Lung (tissue), 12 donors: ENCODE measurements around the gene ADGRG2. TPM values are rescaled to one million over a fixed set of nuclear protein-coding genes. Genes with fewer than 3 reads are reported as not detected.

ENCODE experiments used
- ATAC-seq: fragments of 200-7000 bp; cut with Tn5 transposase; one replicate; pipeline ENCODE4 v1.9.1; 2020; ENCODE audit warnings: moderate number of reproducible peaks; ENCODE audit not compliant: insufficient read depth, low FRiP score
- DNase-seq, 3 donors: peaks; one replicate each; pipeline ENCODE4 v3.0.0-alpha.2; 2013 to 2017
- H3K27ac ChIP-seq, 2 donors: one replicate each; pipeline ENCODE4 v1.5.1; 2013; ENCODE audit warnings: mild to moderate bottlenecking in 2 of 2, moderate library complexity in 2 of 2, control low read depth in 1 of 2, inconsistent platforms in 1 of 2, low read depth in 1 of 2, low read length in 1 of 2
- H3K27me3 ChIP-seq, 3 donors: one replicate each; pipeline ENCODE4 v1.5.1; 2013; ENCODE audit warnings: low read length in 2 of 3; ENCODE audit not compliant: control insufficient read depth in 3 of 3, insufficient read depth in 3 of 3
- H3K36me3 ChIP-seq, 4 donors: one replicate each; pipeline ENCODE4 v1.5.1; 2013; ENCODE audit warnings: low read length in 4 of 4, mild to moderate bottlenecking in 1 of 4, moderate library complexity in 1 of 4; ENCODE audit not compliant: control insufficient read depth in 4 of 4, insufficient read depth in 4 of 4
- H3K4me1 ChIP-seq, 5 donors: one replicate each; pipeline ENCODE4 v1.5.1; 2013; ENCODE audit warnings: low read length in 5 of 5, mild to moderate bottlenecking in 2 of 5, moderate library complexity in 1 of 5; ENCODE audit not compliant: control insufficient read depth in 5 of 5, insufficient read depth in 5 of 5
- H3K4me3 ChIP-seq: one replicate; pipeline ENCODE4 v1.5.1; 2013; ENCODE audit warnings: mild to moderate bottlenecking, control low read depth, moderate library complexity
- H3K9ac ChIP-seq, 2 donors: one replicate each; pipeline ENCODE4 v1.5.1; 2013; ENCODE audit warnings: low read length in 2 of 2, control low read depth in 1 of 2; ENCODE audit not compliant: insufficient read depth in 1 of 2
- H3K9me3 ChIP-seq, 4 donors: one replicate each; pipeline ENCODE4 v1.5.1; 2013; ENCODE audit warnings: low read length in 3 of 4, mild to moderate bottlenecking in 1 of 4, moderate library complexity in 1 of 4; ENCODE audit not compliant: control insufficient read depth in 4 of 4, insufficient read depth in 3 of 4
- WGBS, 2 donors: extraction: QIAGEN DNeasy Blood & Tissue Kit; methylation state at CpG; one replicate each; pipeline ENCODE4 v1.1.7; 2013; 5-methylcytosine and 5-hydroxymethylcytosine counted together
- polyA plus RNA-seq, 2 donors: library from polyadenylated mRNA; stranded (reverse); fragments of 200-250 nt; gene quantifications; one replicate each; pipeline ENCODE4 v1.2.1, GENCODE V29; 2013
- total RNA-seq, 2 donors: library from RNA; depleted of rRNA in 1 of 2; stranded (reverse); fragments of >200 nt in 1 of 2; gene quantifications; one replicate each; pipeline ENCODE4 v1.2.1, GENCODE V29; 2014 to 2021
- TF ChIP-seq, protein P1 (sequence below): IDR thresholded peaks from 2 replicates; pipeline ENCODE4 v1.5.1; 2012; ENCODE audit warnings: mild to moderate bottlenecking; ENCODE audit errors: control extremely low read depth, extremely low read depth
- donor health status: control.
- donor health status: control.
- donor health status: Bipolar disorder and iron deficiency.
- donor health status: healthy.
- donor health status: DM: yes; HTN: yes; CAD: no.

Gene ADGRG2
- total and polyA plus RNA-seq, 4 donors: 0.24 to 10.5 (median 1.00) TPM

DNA sequence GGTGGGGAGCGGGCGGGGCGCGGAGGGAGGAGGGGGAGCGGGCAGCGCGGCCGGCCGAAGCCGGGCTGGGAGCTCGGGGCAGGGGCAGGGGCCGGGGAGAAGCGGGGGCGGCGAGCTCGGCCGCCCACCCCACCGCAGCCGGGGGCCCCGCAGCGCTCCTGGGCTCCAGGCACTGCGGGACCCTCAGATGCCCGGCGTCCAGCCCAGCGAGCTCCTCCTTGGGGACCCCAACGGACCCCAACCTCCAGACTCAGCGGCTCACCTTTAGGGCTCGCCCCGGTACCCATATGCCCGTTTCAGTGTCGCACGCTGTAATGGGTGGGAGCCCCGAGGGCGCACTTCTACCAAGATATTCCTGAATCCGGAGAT is 357 bp upstream of the ADGRG2 start:
- Histone ChIP-seq H3K27me3 (peaks cover 19 to 57% (median 41%) of the 10 kb centered on the region in 3 donors), H3K4me3 (no peak overlapping the region), H3K4me1 (peaks cover 0 to 5% (median 0%) of the 10 kb centered on the region in 5 donors), H3K36me3 (no peaks in the 10 kb centered on the region), H3K9ac (no peak overlapping the region), H3K27ac (no peak overlapping the region), H3K9me3 (peaks cover 0 to 2% (median 0%) of the 10 kb centered on the region in 4 donors)
- TF ChIP-seq, protein P1, sequence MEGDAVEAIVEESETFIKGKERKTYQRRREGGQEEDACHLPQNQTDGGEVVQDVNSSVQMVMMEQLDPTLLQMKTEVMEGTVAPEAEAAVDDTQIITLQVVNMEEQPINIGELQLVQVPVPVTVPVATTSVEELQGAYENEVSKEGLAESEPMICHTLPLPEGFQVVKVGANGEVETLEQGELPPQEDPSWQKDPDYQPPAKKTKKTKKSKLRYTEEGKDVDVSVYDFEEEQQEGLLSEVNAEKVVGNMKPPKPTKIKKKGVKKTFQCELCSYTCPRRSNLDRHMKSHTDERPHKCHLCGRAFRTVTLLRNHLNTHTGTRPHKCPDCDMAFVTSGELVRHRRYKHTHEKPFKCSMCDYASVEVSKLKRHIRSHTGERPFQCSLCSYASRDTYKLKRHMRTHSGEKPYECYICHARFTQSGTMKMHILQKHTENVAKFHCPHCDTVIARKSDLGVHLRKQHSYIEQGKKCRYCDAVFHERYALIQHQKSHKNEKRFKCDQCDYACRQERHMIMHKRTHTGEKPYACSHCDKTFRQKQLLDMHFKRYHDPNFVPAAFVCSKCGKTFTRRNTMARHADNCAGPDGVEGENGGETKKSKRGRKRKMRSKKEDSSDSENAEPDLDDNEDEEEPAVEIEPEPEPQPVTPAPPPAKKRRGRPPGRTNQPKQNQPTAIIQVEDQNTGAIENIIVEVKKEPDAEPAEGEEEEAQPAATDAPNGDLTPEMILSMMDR: no peak
- 5 to 18% methylated on average over 11 to 35 of the region's 35 CpGs for WGBS, 2 donors
- DNase-seq (no peak), ATAC-seq (no peak)

DNA sequence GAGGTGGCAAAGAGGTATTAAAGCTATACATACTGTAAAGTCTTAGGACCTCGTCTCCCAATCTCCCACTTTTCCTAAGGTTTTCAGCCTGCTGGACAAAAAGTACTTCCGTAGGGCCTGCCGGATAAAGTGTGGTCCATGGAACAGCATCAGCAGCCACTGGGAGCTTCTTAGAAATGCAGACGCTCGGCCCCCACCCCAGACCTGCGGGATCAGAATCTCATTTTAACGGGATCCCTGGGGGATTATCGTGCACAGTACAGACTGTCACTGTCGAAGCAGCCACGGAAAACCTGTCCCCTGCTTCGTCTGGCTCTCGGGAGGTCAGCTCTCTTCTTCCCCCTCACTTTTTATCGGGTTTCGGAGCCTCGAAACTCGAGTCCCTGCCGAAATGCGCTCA is 802 bp downstream of the ADGRG2 start:
- no peaks in the 10 kb centered on the region for H3K36me3 ChIP-seq
- no peak overlapping the region for H3K4me3 ChIP-seq
- peaks cover 0 to 5% (median 0%) of the 10 kb centered on the region in 5 donors for H3K4me1 ChIP-seq
- WGBS, 2 donors: 6 to 22% methylated on average over 18 of the region's 18 CpGs
- H3K9me3 ChIP-seq: peaks cover 0 to 2% (median 0%) of the 10 kb centered on the region in 4 donors
- H3K27me3 ChIP-seq: peaks cover 12 to 57% (median 41%) of the 10 kb centered on the region in 3 donors
- H3K27ac ChIP-seq: no peak overlapping the region
- H3K9ac ChIP-seq: no peak overlapping the region
- DNase-seq (no peak), ATAC-seq (no peak)
- TF ChIP-seq, protein P1: no peak

DNA sequence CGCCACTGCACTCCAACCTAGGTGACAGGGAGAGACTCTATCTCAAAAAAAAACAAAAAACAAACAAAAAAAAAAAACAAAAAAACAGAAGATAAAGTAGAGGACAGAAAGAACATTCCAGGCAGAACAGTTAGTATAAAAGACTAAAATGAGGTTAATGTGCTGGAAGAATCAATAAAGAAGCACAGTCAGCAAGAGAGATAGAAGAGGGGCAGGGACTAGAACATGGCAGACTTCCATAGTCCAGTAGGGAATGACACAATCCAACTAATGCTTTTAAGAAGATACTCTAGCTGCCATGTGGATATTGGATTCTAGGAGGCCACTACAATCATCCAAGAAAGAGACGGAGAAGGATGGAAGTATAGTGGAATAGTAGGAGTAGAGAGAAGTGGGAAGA is 11.6 kb downstream of the ADGRG2 start:
- ATAC-seq (no peak), DNase-seq (no peak)
- H3K27ac ChIP-seq: no peak overlapping the region
- WGBS, 2 donors: 89 to 97% methylated on average over 2 of the region's 2 CpGs
- H3K9ac ChIP-seq: no peak overlapping the region
- H3K4me1 ChIP-seq: no peaks in the 10 kb centered on the region
- H3K4me3 ChIP-seq: no peak overlapping the region
- H3K9me3 ChIP-seq: no peaks in the 10 kb centered on the region
- peaks cover 0 to 5% (median 0%) of the 10 kb centered on the region in 3 donors for H3K27me3 ChIP-seq
- no peaks in the 10 kb centered on the region for H3K36me3 ChIP-seq
- TF ChIP-seq, protein P1: no peak

DNA sequence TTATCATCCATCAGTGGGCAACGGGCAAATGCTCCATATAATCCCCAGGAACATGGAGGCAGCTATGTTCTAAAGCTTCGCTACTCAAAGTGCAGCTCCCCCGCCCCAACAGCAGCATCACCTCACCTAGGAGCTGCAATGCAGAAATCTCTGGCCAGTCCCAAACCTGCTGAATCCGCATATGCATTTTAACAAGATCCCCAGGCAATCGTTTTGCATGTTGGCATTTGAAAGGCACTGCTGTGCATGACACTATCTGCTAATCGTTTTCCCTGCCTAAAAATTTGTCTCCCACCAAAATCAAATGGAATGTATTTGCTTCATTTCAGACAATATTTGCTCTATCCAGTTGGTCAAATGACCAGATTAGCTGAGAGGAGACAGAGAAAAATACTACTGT is 15.2 kb downstream of the ADGRG2 start:
- no peaks in the 10 kb centered on the region for H3K36me3 ChIP-seq
- DNase-seq: no peak
- no peak overlapping the region for H3K27ac ChIP-seq
- H3K4me1 ChIP-seq: no peaks in the 10 kb centered on the region
- ATAC-seq: no peak
- peaks cover 0 to 5% (median 0%) of the 10 kb centered on the region in 3 donors for H3K27me3 ChIP-seq
- no peaks in the 10 kb centered on the region for H3K9me3 ChIP-seq
- WGBS, 2 donors: 16 to 27% methylated on average over 6 of the region's 6 CpGs
- H3K4me3 ChIP-seq: no peak overlapping the region
- H3K9ac ChIP-seq: no peak overlapping the region
- TF ChIP-seq, protein P1: no peak
